ENCODE results near the gene SMCO4. TPM values are rescaled to one million over a fixed set of nuclear protein-coding genes. Genes with fewer than 3 reads are reported as not detected.

Gene SMCO4
- total RNA-seq, 4 donors from 2014 or later: 3.1 to 18.1 (median 10.2) TPM

- TF ChIP-seq POLR2A (IDR thresholded peaks at IDR 0.05): no peak
- no peak for TF ChIP-seq CTCF (IDR thresholded peaks at IDR 0.05 in 4 of 5, conservative IDR thresholded peaks at IDR 0.05 in 1 of 5)
- H3K4me3 ChIP-seq: no peak overlapping the region
- H3K27ac ChIP-seq: no peak overlapping the region
- no peaks in the 10 kb centered on the region for H3K4me1 ChIP-seq
- DNase-seq (no peak), ATAC-seq (no peak)
- in situ Hi-C loops (cut with MboI; ENCODE audit: low sequenced_read_pairs in 4 of 4) (no loop called here), intact Hi-C loops (cut with DNase I; ENCODE audit: low total_unique reads) (no loop called here)
- no peaks in the 10 kb centered on the region for H3K9me3 ChIP-seq
- no peaks in the 10 kb centered on the region for H3K27me3 ChIP-seq
- H3K36me3 ChIP-seq: no peaks in the 10 kb centered on the region
Measured at GRCh38 chr11:93505703-93506102, 37.5 kb downstream of the SMCO4 start.

- intact Hi-C loops (cut with DNase I; ENCODE audit: low total_unique reads) (no loop called here), in situ Hi-C loops (cut with MboI; ENCODE audit: low sequenced_read_pairs in 4 of 4) (no loop called here)
- TF ChIP-seq CTCF (IDR thresholded peaks at IDR 0.05 in 4 of 5, conservative IDR thresholded peaks at IDR 0.05 in 1 of 5) (no peak), POLR2A (IDR thresholded peaks at IDR 0.05) (no peak)
- H3K4me3 ChIP-seq: no peak overlapping the region
- no peak overlapping the region for H3K27ac ChIP-seq
- no peaks in the 10 kb centered on the region for H3K36me3 ChIP-seq
- no peaks in the 10 kb centered on the region for H3K9me3 ChIP-seq
- no peaks in the 10 kb centered on the region for H3K4me1 ChIP-seq
- DNase-seq (no peak), ATAC-seq (no peak)
- no peaks in the 10 kb centered on the region for H3K27me3 ChIP-seq
Measured at GRCh38 chr11:93504110-93505095, 38.8 kb downstream of the SMCO4 start.

GRCh38 chr11:93501856-93502255, 41.3 kb downstream of the SMCO4 start:
- H3K4me3 ChIP-seq: no peak overlapping the region
- no peak for TF ChIP-seq POLR2A (IDR thresholded peaks at IDR 0.05)
- TF ChIP-seq CTCF (IDR thresholded peaks at IDR 0.05 in 4 of 5, conservative IDR thresholded peaks at IDR 0.05 in 1 of 5): no peak
- no peak for ATAC-seq
- no peaks in the 10 kb centered on the region for H3K4me1 ChIP-seq
- DNase-seq: no peak
- no peaks in the 10 kb centered on the region for H3K36me3 ChIP-seq
- in situ Hi-C loops (cut with MboI; ENCODE audit: low sequenced_read_pairs in 4 of 4): no loop called here
- no peaks in the 10 kb centered on the region for H3K9me3 ChIP-seq
- H3K27me3 ChIP-seq: no peaks in the 10 kb centered on the region
- H3K27ac ChIP-seq: no peak overlapping the region
- intact Hi-C loops (cut with DNase I; ENCODE audit: low total_unique reads): no loop called here

- H3K27me3 ChIP-seq: no peaks in the 10 kb centered on the region
- DNase-seq: no peak
- H3K27ac ChIP-seq: no peak overlapping the region
- no peaks in the 10 kb centered on the region for H3K4me1 ChIP-seq
- in situ Hi-C loops (cut with MboI; ENCODE audit: low sequenced_read_pairs in 4 of 4) (no loop called here), intact Hi-C loops (cut with DNase I; ENCODE audit: low total_unique reads) (no loop called here)
- no peak for ATAC-seq
- H3K4me3 ChIP-seq: no peak overlapping the region
- TF ChIP-seq CTCF (IDR thresholded peaks at IDR 0.05 in 4 of 5, conservative IDR thresholded peaks at IDR 0.05 in 1 of 5) (no peak), POLR2A (IDR thresholded peaks at IDR 0.05) (no peak)
- no peaks in the 10 kb centered on the region for H3K36me3 ChIP-seq
- H3K9me3 ChIP-seq: no peaks in the 10 kb centered on the region
Measured at GRCh38 chr11:93500759-93501158, 42.4 kb downstream of the SMCO4 start.
